Stomach (tissue), 4 donors: ENCODE results near the gene TNRC6A.

Source experiments
- CTCF ChIP-seq, 7 experiments: fragments of 450-650 bp in 4 of 7; fragments of 200-600 bp in 3 of 7; sonication (generic) in 3 of 7; IDR thresholded peaks; one replicate each; pipeline ENCODE4 v1.5.1; 2016 to 2019; ENCODE audit warnings: antibody characterized with exemption in 7 of 7, control low read depth in 2 of 7, mild to moderate bottlenecking in 1 of 7
- POLR2AphosphoS5 ChIP-seq, 3 donors: sonication (generic); formaldehyde crosslinking; IDR thresholded peaks; one replicate each; pipeline ENCODE4 v1.6.1; 2016; ENCODE audit warnings: antibody characterized with exemption in 3 of 3

GRCh38 chr16:24700549-24701392 lies 28.7 kb upstream of the TNRC6A start:
- TF ChIP-seq CTCF (IDR thresholded peaks at IDR 0.05) (peak in 1 of 7 experiments; percentile 9), POLR2AphosphoS5 (IDR thresholded peaks at IDR 0.05) (peak; percentile 83 to 94 (median 91))
